SK-N-SH (cell line): Measurements from ENCODE around the gene MCF2L2. TPM values are rescaled to one million over a fixed set of nuclear protein-coding genes. Genes with fewer than 3 reads are reported as not detected.

Experiments used
- CTCF ChIA-PET: fragments of 300-600, 350-600 bp; formaldehyde crosslinking; extraction: SDS; loops from one replicate; lab custom pipeline; 2021; lab: Yijun Ruan, JAX
- POLR2A ChIA-PET: fragments of 350-600 bp; sonication (Branson Sonifier 250); formaldehyde crosslinking; extraction: SDS; loops from one replicate; lab custom pipeline; 2020; ENCODE audit warnings: antibody characterized with exemption, inconsistent platforms; lab: Yijun Ruan, JAX
- DNase-seq: peaks from one replicate; pipeline ENCODE4 v3.0.0; 2012
- H2AFZ ChIP-seq: fragments of 200-600 bp; sonication (generic); 2 replicates; pipeline ENCODE4 v1.8.1; 2016; ENCODE audit warnings: antibody characterized with exemption, mild to moderate bottlenecking, low read depth
- H3F3A ChIP-seq: fragments of 200-600 bp; sonication (generic); replicated peaks from 2 replicates; pipeline ENCODE3; 2016; ENCODE audit warnings: antibody characterized with exemption, mild to moderate bottlenecking; ENCODE audit not compliant: insufficient read depth
- H3K27ac ChIP-seq, 2 experiments: fragments of 200-500 bp in 1 of 2; fragments of 200-600 bp in 1 of 2; sonication (Bioruptor generic) in 1 of 2; sonication (generic), shearing (Covaris generic) in 1 of 2; 2 replicates each; pipeline versions ENCODE4 v1.5.1 to v1.6.1; 2014 to 2016; ENCODE audit warnings: low read depth in 2 of 2, inconsistent platforms in 1 of 2, low read length in 1 of 2, mild to moderate bottlenecking in 1 of 2, mixed read lengths in 1 of 2
- H3K27me3 ChIP-seq: fragments of 200-600 bp; sonication (generic), shearing (Covaris generic); 2 replicates; pipeline ENCODE4 v1.6.1; 2016; ENCODE audit warnings: mixed run types; ENCODE audit not compliant: insufficient read depth
- H3K36me3 ChIP-seq, 2 experiments: fragments of 200-500 bp in 1 of 2; fragments of 200-600 bp in 1 of 2; sonication (Bioruptor generic) in 1 of 2; sonication (generic) in 1 of 2; replicated peaks in 1 of 2; 2 replicates each; pipeline versions ENCODE3 to v1.5.1; 2014 to 2016; ENCODE audit warnings: low read length in 1 of 2, mild to moderate bottlenecking in 1 of 2; ENCODE audit not compliant: insufficient read depth in 2 of 2, control insufficient read depth in 1 of 2
- H3K4me1 ChIP-seq, 2 experiments: fragments of 200-500 bp in 1 of 2; fragments of 200-600 bp in 1 of 2; sonication (Bioruptor generic) in 1 of 2; sonication (generic), shearing (Covaris generic) in 1 of 2; 2 replicates each; pipeline versions ENCODE4 v1.5.1 to v1.6.1; 2014 to 2016; ENCODE audit warnings: low read depth in 1 of 2, low read length in 1 of 2, mixed run types in 1 of 2; ENCODE audit not compliant: insufficient read depth in 2 of 2, control insufficient read depth in 1 of 2
- H3K4me2 ChIP-seq: fragments of 200-600 bp; sonication (generic), shearing (Covaris generic); 2 replicates; pipeline ENCODE4 v1.6.1; 2017; ENCODE audit warnings: mixed run types
- H3K4me3 ChIP-seq, 2 experiments: fragments of 200-500 bp in 1 of 2; fragments of 200-600 bp in 1 of 2; sonication (Bioruptor generic) in 1 of 2; sonication (generic), shearing (Covaris generic) in 1 of 2; 2 replicates each; pipeline versions ENCODE4 v1.5.1 to v1.8.1; 2014 to 2016; ENCODE audit warnings: low read depth in 2 of 2, inconsistent platforms in 1 of 2, low read length in 1 of 2, mild to moderate bottlenecking in 1 of 2, mixed read lengths in 1 of 2, moderate library complexity in 1 of 2
- H3K79me2 ChIP-seq: fragments of 200-600 bp; sonication (generic); 2 replicates; pipeline ENCODE4 v1.8.1; 2017; ENCODE audit warnings: mild to moderate bottlenecking; ENCODE audit not compliant: insufficient read depth
- H3K9ac ChIP-seq: fragments of 200-600 bp; sonication (generic); 2 replicates; pipeline ENCODE4 v1.6.1; 2017; ENCODE audit warnings: mixed run types
- H3K9me2 ChIP-seq: fragments of 200-600 bp; sonication (generic); 2 replicates; pipeline ENCODE4 v1.6.1; 2017; ENCODE audit warnings: mixed run types
- H3K9me3 ChIP-seq: fragments of 200-600 bp; sonication (generic); 2 replicates; pipeline ENCODE4 v1.6.1; 2017; ENCODE audit warnings: mixed run types, mild to moderate bottlenecking, moderate library complexity
- H4K20me1 ChIP-seq: fragments of 200-600 bp; sonication (generic); 2 replicates; pipeline ENCODE4 v1.6.1; 2017; ENCODE audit warnings: mild to moderate bottlenecking, mixed run types; ENCODE audit not compliant: insufficient read depth
- CHD2 ChIP-seq: fragments of 150-350 bp; IDR thresholded peaks from 2 replicates; pipeline ENCODE4 v1.6.1; 2018; ENCODE audit warnings: low read length; ENCODE audit not compliant: partially characterized antibody
- CTCF ChIP-seq: fragments of 200-600 bp; sonication (generic); IDR thresholded peaks from 2 replicates; pipeline ENCODE4 v1.6.1; 2017; ENCODE audit warnings: antibody characterized with exemption, mild to moderate bottlenecking, moderate library complexity
- ELF1 ChIP-seq: IDR thresholded peaks from 2 replicates; pipeline ENCODE4 v1.4.0; 2012
- EP300 ChIP-seq, 2 experiments: IDR thresholded peaks; 2 replicates each; pipeline versions ENCODE4 v1.4.0 to v1.6.1; 2012; ENCODE audit warnings: borderline replicate concordance in 1 of 2, low read depth in 1 of 2, low read length in 1 of 2
- FOXJ3 ChIP-seq: sonication (generic); formaldehyde crosslinking; IDR thresholded peaks from 2 replicates; pipeline ENCODE4 v1.5.1; 2020; ENCODE audit warnings: mild to moderate bottlenecking, missing genetic modification reagents
- FOXM1 ChIP-seq: IDR thresholded peaks from 2 replicates; pipeline ENCODE4 v1.4.0; 2012; ENCODE audit warnings: low read depth, mild to moderate bottlenecking
- GATA2 ChIP-seq: sonication (generic); formaldehyde crosslinking; IDR thresholded peaks from 2 replicates; pipeline ENCODE4 v1.5.0; 2020; ENCODE audit warnings: mild to moderate bottlenecking, missing genetic modification reagents
- IRF3 ChIP-seq: fragments of 150-350 bp; IDR thresholded peaks from 2 replicates; pipeline ENCODE4 v1.6.1; 2016; ENCODE audit warnings: mild to moderate bottlenecking, low read depth, low read length
- NFIC ChIP-seq: IDR thresholded peaks from 2 replicates; pipeline ENCODE4 v1.4.0; 2012; ENCODE audit warnings: borderline replicate concordance
- NRF1 ChIP-seq: IDR thresholded peaks from 2 replicates; pipeline ENCODE4 v1.6.1; 2012; ENCODE audit warnings: low read depth, mild to moderate bottlenecking, low read length
- REST ChIP-seq: IDR thresholded peaks from 2 replicates; pipeline ENCODE4 v1.6.1; 2012; ENCODE audit warnings: mild to moderate bottlenecking, low read depth, low read length, moderate library complexity
- USF2 ChIP-seq: fragments of 150-350 bp; IDR thresholded peaks from 2 replicates; pipeline ENCODE4 v1.6.1; 2017; ENCODE audit warnings: antibody characterized with exemption, low read length, low read depth, borderline replicate concordance
- YY1 ChIP-seq: IDR thresholded peaks from 2 replicates; pipeline ENCODE4 v1.4.0; 2012; ENCODE audit warnings: low read depth, mild to moderate bottlenecking
- WGBS: methylation state at CpG from one replicate; pipeline ENCODE4 v1.1.6; 2017; ENCODE audit warnings: low lambda C conversion rate; 5-methylcytosine and 5-hydroxymethylcytosine counted together
- polyA plus RNA-seq, 3 experiments: library from polyadenylated mRNA; depleted of rRNA; stranded (reverse); fragments of >200 nt; gene quantifications; 2 replicates each; pipeline ENCODE4 v1.2.3, GENCODE V29; 2012
- TF ChIP-seq, protein P1 (sequence below): IDR thresholded peaks from 2 replicates; pipeline ENCODE4 v1.4.0; 2012; ENCODE audit warnings: low read depth, borderline replicate concordance
- TF ChIP-seq, protein P2 (sequence below): IDR thresholded peaks from 2 replicates; pipeline ENCODE4; 2012

MCF2L2 gene
- polyA plus RNA-seq, 1 of the 3 experiments (the other 2 are of a cell fraction) = 0.56 TPM

GRCh38 chr3:183312433-183312832 lies 116.0 kb downstream of the MCF2L2 start (continued):
- TF ChIP-seq, protein P1, sequence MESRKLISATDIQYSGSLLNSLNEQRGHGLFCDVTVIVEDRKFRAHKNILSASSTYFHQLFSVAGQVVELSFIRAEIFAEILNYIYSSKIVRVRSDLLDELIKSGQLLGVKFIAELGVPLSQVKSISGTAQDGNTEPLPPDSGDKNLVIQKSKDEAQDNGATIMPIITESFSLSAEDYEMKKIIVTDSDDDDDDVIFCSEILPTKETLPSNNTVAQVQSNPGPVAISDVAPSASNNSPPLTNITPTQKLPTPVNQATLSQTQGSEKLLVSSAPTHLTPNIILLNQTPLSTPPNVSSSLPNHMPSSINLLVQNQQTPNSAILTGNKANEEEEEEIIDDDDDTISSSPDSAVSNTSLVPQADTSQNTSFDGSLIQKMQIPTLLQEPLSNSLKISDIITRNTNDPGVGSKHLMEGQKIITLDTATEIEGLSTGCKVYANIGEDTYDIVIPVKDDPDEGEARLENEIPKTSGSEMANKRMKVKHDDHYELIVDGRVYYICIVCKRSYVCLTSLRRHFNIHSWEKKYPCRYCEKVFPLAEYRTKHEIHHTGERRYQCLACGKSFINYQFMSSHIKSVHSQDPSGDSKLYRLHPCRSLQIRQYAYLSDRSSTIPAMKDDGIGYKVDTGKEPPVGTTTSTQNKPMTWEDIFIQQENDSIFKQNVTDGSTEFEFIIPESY = no peak
- TF ChIP-seq EP300 (IDR thresholded peaks at IDR 0.05; ENCODE audit: borderline replicate concordance in 1 of 2, low read depth in 1 of 2, low read length in 1 of 2) = no peak
- TF ChIP-seq ELF1 = no peak
- no peak for TF ChIP-seq GATA2 (CRISPR knock-in tag)
- TF ChIP-seq CHD2 = no peak
- no peak for TF ChIP-seq FOXJ3 (CRISPR knock-in tag)
- TF ChIP-seq NRF1 = no peak
- TF ChIP-seq USF2 = no peak
- no peak for TF ChIP-seq NFIC

DNA sequence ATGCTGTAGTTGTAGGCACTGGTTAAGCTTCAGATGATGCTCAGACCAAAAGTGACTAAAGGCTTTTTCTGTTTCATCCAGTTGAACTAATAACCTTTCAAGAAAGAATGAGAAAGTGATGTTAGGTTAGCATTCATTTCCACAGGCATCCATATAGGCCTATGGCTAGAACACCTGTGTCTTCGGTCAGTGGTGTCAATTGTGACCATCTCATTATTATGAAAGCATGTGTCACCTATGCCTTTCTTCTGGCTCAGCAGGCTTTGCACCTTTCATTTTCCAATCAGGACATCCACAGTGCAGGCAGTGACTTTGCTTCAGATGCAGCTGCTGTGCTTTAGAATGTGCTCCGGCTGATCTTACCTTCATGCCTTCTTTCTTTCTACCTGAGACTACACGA lies 117.5 kb downstream of the MCF2L2 start:
- TF ChIP-seq IRF3 (no peak), CTCF (no peak), EP300 (IDR thresholded peaks at IDR 0.05; ENCODE audit: borderline replicate concordance in 1 of 2, low read depth in 1 of 2, low read length in 1 of 2) (no peak), YY1 (no peak), FOXM1 (no peak), REST (no peak)
- TF ChIP-seq, protein P2, sequence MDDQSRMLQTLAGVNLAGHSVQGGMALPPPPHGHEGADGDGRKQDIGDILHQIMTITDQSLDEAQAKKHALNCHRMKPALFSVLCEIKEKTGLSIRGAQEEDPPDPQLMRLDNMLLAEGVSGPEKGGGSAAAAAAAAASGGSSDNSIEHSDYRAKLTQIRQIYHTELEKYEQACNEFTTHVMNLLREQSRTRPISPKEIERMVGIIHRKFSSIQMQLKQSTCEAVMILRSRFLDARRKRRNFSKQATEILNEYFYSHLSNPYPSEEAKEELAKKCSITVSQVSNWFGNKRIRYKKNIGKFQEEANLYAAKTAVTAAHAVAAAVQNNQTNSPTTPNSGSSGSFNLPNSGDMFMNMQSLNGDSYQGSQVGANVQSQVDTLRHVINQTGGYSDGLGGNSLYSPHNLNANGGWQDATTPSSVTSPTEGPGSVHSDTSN = no peak
- H2AFZ ChIP-seq = no peak overlapping the region
- H4K20me1 ChIP-seq = no peaks in the 10 kb centered on the region
- ChIA-PET CTCF (interaction anchor here (0.7 to 1.0 kb wide), 2 partner anchors 189 to 358 kb away, joined by 3 read pairs; no protein-coding TSS in a partner anchor), POLR2A (no interaction called here)
- no peaks in the 10 kb centered on the region for H3F3A ChIP-seq
- no peak overlapping the region for H3K9ac ChIP-seq
- no peaks in the 10 kb centered on the region for H3K9me2 ChIP-seq
- H3K9me3 ChIP-seq = no peaks in the 10 kb centered on the region
- peaks cover 0 to 2% of the 10 kb centered on the region in 2 experiments; a peak in 1 of 4 replicates for H3K4me1 ChIP-seq
- H3K27ac ChIP-seq = no peak overlapping the region
- H3K79me2 ChIP-seq = no peaks in the 10 kb centered on the region
- WGBS = 77% methylated on average over 3 of the region's 3 CpGs
- no peaks in the 10 kb centered on the region for H3K36me3 ChIP-seq
- no peak overlapping the region for H3K4me3 ChIP-seq
- no peak for DNase-seq
- H3K4me2 ChIP-seq = no peak overlapping the region
- no peaks in the 10 kb centered on the region for H3K27me3 ChIP-seq
